C4-2B (cell line): ENCODE results near the gene ZNRF4.

ENCODE experiments used
- CTCF ChIP-seq: fragments of 450-650 bp; conservative IDR thresholded peaks from 2 replicates; pipeline ENCODE4 v1.5.1; 2017; ENCODE audit warnings: mild to moderate bottlenecking
- ZFX ChIP-seq: fragments of 450-650 bp; IDR thresholded peaks from 2 replicates; pipeline ENCODE4 v1.6.1; 2017

GRCh38 chr19:5484398-5485285 is 29.4 kb downstream of the ZNRF4 start:
- no peak for TF ChIP-seq CTCF
- no peak for TF ChIP-seq ZFX
